NOMO-1 (cell line): Measurements from ENCODE around the gene CC2D1A.

Experiments
- DNase-seq, 2 experiments: peaks; one replicate each; lab custom pipeline; 2025; ENCODE audit not compliant: unreplicated experiment in 2 of 2; lab: John Stamatoyannopoulos, UW

The CC2D1A gene

GRCh38 chr19:13876834-13877233 is 29.2 kb upstream of the CC2D1A start, which contains the start of gene NANOS3:
Gene NANOS3 (plus strand): TSS chr19:13877134. CDS start chr19:13877249, 115 bp downstream.
- DNase-seq: no peak

- DNase-seq: no peak
Measured at GRCh38 chr19:13877303-13877702, 28.7 kb upstream of the CC2D1A start.

GRCh38 chr19:13880059-13881043 is 25.6 kb upstream of the CC2D1A start:
- DNase-seq: peak; percentile 96 to 97

GRCh38 chr19:13881251-13881691 is 24.7 kb upstream of the CC2D1A start:
- DNase-seq: no peak

- peak; percentile 53 to 56 for DNase-seq
Measured at GRCh38 chr19:13881692-13882418, 24.1 kb upstream of the CC2D1A start.

- no peak for DNase-seq
Measured at GRCh38 chr19:13882419-13882795, 23.6 kb upstream of the CC2D1A start.

GRCh38 chr19:13882836-13883235 is 23.2 kb upstream of the CC2D1A start:
- DNase-seq: no peak

- no peak for DNase-seq
Measured at GRCh38 chr19:13883516-13884064, 22.4 kb upstream of the CC2D1A start.

GRCh38 chr19:13884726-13885591 is 21.0 kb upstream of the CC2D1A start:
- no peak for DNase-seq

- no peak for DNase-seq
Measured at GRCh38 chr19:13885826-13886365, 20.1 kb upstream of the CC2D1A start.

GRCh38 chr19:13887018-13887436 is 19.0 kb upstream of the CC2D1A start:
- DNase-seq: no peak

- no peak for DNase-seq
Measured at GRCh38 chr19:13887517-13887916, 18.5 kb upstream of the CC2D1A start.

- DNase-seq: no peak
Measured at GRCh38 chr19:13888281-13888680, 17.7 kb upstream of the CC2D1A start.

GRCh38 chr19:13890136-13890535 is 15.9 kb upstream of the CC2D1A start:
- DNase-seq: no peak

- DNase-seq: no peak
Measured at GRCh38 chr19:13892870-13893269, 13.1 kb upstream of the CC2D1A start.

GRCh38 chr19:13894552-13894951 is 11.4 kb upstream of the CC2D1A start:
- DNase-seq: no peak

- no peak for DNase-seq
Measured at GRCh38 chr19:13896227-13896626, 9.8 kb upstream of the CC2D1A start.

- DNase-seq: no peak
Measured at GRCh38 chr19:13899393-13899792, 6.6 kb upstream of the CC2D1A start.

GRCh38 chr19:13899912-13900584 is 6.0 kb upstream of the CC2D1A start:
- DNase-seq: no peak
